ENCODE results near the gene LAMA4.

Gene LAMA4

GRCh38 chr6:112253841-112254816 is at the start of gene LAMA4:
TSS of gene LAMA4 (minus strand) at chr6:112254567. CDS start at chr6:112254150, 417 bp downstream.
- H3K36me3 Mint-ChIP-seq, result no peaks in the 10 kb centered on the region
- ATAC-seq (replicated peaks) (peak; percentile 76 to 77), DNase-seq (no peak)
- peak within 1 kb of the TSS; percentile 81 to 86 for H3K4me3 Mint-ChIP-seq
- no peaks in the 10 kb centered on the region for H3K9me3 Mint-ChIP-seq
- no peak within 1 kb of the TSS for H3K27ac Mint-ChIP-seq
- H3K27me3 Mint-ChIP-seq, result peaks cover 34 to 47% of the 10 kb centered on the region in 2 donors
- peaks cover 14 to 17% of the 10 kb centered on the region in 2 donors for H3K4me1 Mint-ChIP-seq

DNA sequence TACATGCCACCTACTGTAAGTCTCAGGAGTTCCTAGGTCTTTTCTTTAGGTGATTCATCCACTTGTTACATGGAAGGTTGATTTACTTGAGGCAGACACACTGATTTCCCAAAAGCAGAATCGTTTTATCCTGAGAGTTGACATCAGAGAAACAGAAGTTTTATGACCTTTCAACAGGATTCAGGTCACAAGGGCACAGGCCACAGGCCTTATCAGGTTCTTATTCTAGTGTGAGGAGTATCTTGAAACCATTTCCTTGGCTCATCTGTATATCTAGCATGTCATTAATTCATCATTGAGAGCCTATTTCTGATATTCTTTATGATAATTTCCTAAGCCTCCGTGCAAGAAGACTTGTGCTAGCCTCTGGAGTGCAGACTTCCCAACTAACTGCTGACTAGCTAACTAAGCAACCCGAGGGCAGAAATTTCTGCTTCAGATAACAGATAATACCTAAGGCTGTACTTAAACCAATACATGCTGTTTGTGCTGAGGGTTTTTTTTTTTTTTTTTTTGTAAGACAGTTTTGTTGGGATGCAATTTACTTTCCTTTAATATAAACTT is 47.9 kb upstream of the LAMA4 start:
- Mint-ChIP-seq H3K4me3 (no peak overlapping the region), H3K27me3 (peaks cover 7 to 9% of the 10 kb centered on the region in 2 donors), H3K27ac (no peak overlapping the region), H3K4me1 (peaks cover 7 to 30% of the 10 kb centered on the region in 2 donors), H3K36me3 (no peaks in the 10 kb centered on the region), H3K9me3 (no peaks in the 10 kb centered on the region)
- ATAC-seq (replicated peaks) (no peak), DNase-seq (no peak)

- ATAC-seq (replicated peaks), result no peak
- no peak overlapping the region for H3K27ac Mint-ChIP-seq
These were observed 46.5 kb upstream of the LAMA4 start for GRCh38 chr6:112300896-112301295.

GRCh38 chr6:112298816-112299281 is 44.5 kb upstream of the LAMA4 start:
- Mint-ChIP-seq H3K27me3 (peaks cover 10 to 18% of the 10 kb centered on the region in 2 donors), H3K9me3 (peaks cover 0 to 4% of the 10 kb centered on the region in 2 donors), H3K27ac (no peak overlapping the region), H3K4me3 (no peak overlapping the region), H3K36me3 (no peaks in the 10 kb centered on the region), H3K4me1 (peaks cover 0 to 2% of the 10 kb centered on the region in 2 donors)
- ATAC-seq (replicated peaks) (no peak), DNase-seq (no peak)

More at GRCh38 chr6:112300896-112301295, 46.5 kb upstream of the LAMA4 start:
- H3K4me3 Mint-ChIP-seq, result no peak overlapping the region
- H3K9me3 Mint-ChIP-seq, result peaks cover 0 to 4% of the 10 kb centered on the region in 2 donors
- DNase-seq, result no peak
- H3K4me1 Mint-ChIP-seq, result peaks cover 5 to 18% of the 10 kb centered on the region in 2 donors
- H3K36me3 Mint-ChIP-seq, result no peaks in the 10 kb centered on the region
- H3K27me3 Mint-ChIP-seq, result peaks cover 8 to 17% of the 10 kb centered on the region in 2 donors

- Mint-ChIP-seq H3K27ac (no peak overlapping the region), H3K9me3 (peaks cover 0 to 4% of the 10 kb centered on the region in 2 donors), H3K27me3 (peaks cover 10 to 18% of the 10 kb centered on the region in 2 donors), H3K36me3 (no peaks in the 10 kb centered on the region), H3K4me3 (no peak overlapping the region), H3K4me1 (peaks cover 0 to 2% of the 10 kb centered on the region in 2 donors)
- ATAC-seq (replicated peaks) (no peak), DNase-seq (no peak)
These were observed 43.8 kb upstream of the LAMA4 start for GRCh38 chr6:112298021-112298745.

GRCh38 chr6:112296694-112297093 is 42.3 kb upstream of the LAMA4 start:
- DNase-seq (no peak), ATAC-seq (replicated peaks) (no peak)
- Mint-ChIP-seq H3K36me3 (no peaks in the 10 kb centered on the region), H3K4me1 (peaks cover 0 to 2% of the 10 kb centered on the region in 2 donors), H3K27ac (no peak overlapping the region), H3K9me3 (peaks cover 0 to 4% of the 10 kb centered on the region in 2 donors), H3K4me3 (no peak overlapping the region), H3K27me3 (peaks cover 18 to 26% of the 10 kb centered on the region in 2 donors)

DNA sequence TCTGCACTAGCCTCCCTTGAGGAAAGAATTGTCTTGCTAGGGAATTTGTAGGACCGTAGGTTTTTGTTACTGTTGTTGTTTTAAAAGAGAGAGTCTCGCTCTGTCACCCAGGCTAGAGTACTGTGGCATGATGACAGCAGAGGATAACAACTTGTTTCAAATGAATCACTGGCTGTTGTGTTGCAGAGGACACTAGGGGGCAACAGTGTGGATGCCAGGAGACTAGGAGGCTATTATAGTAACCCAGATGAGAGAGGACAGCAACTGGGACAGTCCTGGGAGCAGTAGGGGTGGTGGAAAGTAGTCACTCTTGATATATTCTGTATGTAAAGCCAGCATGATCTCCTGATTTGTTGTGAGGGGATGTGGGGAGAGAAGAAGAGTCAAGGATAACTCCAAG is 41.8 kb upstream of the LAMA4 start:
- H3K4me3 Mint-ChIP-seq, result no peak overlapping the region
- ATAC-seq (replicated peaks) (peak; percentile 75 to 78), DNase-seq (no peak)
- H3K4me1 Mint-ChIP-seq, result peaks cover 0 to 2% of the 10 kb centered on the region in 2 donors
- peaks cover 0 to 4% of the 10 kb centered on the region in 2 donors for H3K9me3 Mint-ChIP-seq
- no peak overlapping the region for H3K27ac Mint-ChIP-seq
- no peaks in the 10 kb centered on the region for H3K36me3 Mint-ChIP-seq
- H3K27me3 Mint-ChIP-seq, result peaks cover 22 to 28% of the 10 kb centered on the region in 2 donors

- H3K9me3 Mint-ChIP-seq, result peaks cover 0 to 1% of the 10 kb centered on the region in 2 donors
- DNase-seq, result no peak
- no peak overlapping the region for H3K4me3 Mint-ChIP-seq
- peaks cover 0 to 2% of the 10 kb centered on the region in 2 donors for H3K4me1 Mint-ChIP-seq
- no peak for ATAC-seq (replicated peaks)
- H3K27me3 Mint-ChIP-seq, result peaks cover 21 to 28% of the 10 kb centered on the region in 2 donors
- H3K27ac Mint-ChIP-seq, result no peak overlapping the region
- H3K36me3 Mint-ChIP-seq, result no peaks in the 10 kb centered on the region
These were observed 36.9 kb upstream of the LAMA4 start for GRCh38 chr6:112291161-112291762.

DNA sequence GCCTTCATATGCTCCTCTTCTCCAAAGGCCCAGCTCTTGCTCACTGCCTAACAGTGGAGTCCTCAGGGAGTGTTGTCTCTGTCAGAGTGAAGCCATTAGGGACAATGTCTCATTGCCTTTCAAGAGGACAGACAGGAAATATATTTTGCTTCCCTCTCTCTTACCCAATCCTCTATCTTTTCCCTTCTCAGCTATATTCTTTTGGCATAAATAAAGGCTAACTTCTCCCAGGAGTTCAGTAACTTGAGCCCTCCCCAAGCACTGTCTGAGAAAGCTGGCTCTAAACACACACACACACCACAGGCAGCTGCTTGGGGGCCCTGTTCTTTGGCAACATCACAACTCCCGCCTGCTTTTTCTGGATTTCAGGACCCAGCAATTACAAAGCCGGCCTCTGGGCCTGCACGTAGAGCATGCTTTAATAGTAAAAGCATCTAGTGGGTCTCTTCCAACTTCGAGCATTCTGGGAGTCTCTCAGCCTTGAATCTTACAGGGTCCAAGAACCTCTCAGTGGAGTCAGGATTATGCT is 34.7 kb upstream of the LAMA4 start:
- Mint-ChIP-seq H3K27ac (no peak overlapping the region), H3K27me3 (peaks cover 11 to 19% of the 10 kb centered on the region in 2 donors), H3K4me3 (no peak overlapping the region), H3K9me3 (no peaks in the 10 kb centered on the region), H3K36me3 (no peaks in the 10 kb centered on the region), H3K4me1 (peaks cover 2 to 6% of the 10 kb centered on the region in 2 donors)
- DNase-seq (no peak), ATAC-seq (replicated peaks) (no peak)

GRCh38 chr6:112288475-112288874 is 34.1 kb upstream of the LAMA4 start:
- H3K36me3 Mint-ChIP-seq, result no peaks in the 10 kb centered on the region
- peaks cover 10 to 19% of the 10 kb centered on the region in 2 donors for H3K27me3 Mint-ChIP-seq
- no peaks in the 10 kb centered on the region for H3K9me3 Mint-ChIP-seq
- peaks cover 2 to 6% of the 10 kb centered on the region in 2 donors for H3K4me1 Mint-ChIP-seq
- H3K4me3 Mint-ChIP-seq, result no peak overlapping the region
- ATAC-seq (replicated peaks) (no peak), DNase-seq (no peak)
- no peak overlapping the region for H3K27ac Mint-ChIP-seq

- Mint-ChIP-seq H3K4me3 (no peak overlapping the region), H3K9me3 (no peaks in the 10 kb centered on the region), H3K36me3 (no peaks in the 10 kb centered on the region), H3K4me1 (peaks cover 2 to 6% of the 10 kb centered on the region in 2 donors), H3K27ac (no peak overlapping the region), H3K27me3 (peaks cover 14 to 24% of the 10 kb centered on the region in 2 donors)
- DNase-seq (no peak), ATAC-seq (replicated peaks) (no peak)
These were observed 33.3 kb upstream of the LAMA4 start for GRCh38 chr6:112287577-112288225.

DNA sequence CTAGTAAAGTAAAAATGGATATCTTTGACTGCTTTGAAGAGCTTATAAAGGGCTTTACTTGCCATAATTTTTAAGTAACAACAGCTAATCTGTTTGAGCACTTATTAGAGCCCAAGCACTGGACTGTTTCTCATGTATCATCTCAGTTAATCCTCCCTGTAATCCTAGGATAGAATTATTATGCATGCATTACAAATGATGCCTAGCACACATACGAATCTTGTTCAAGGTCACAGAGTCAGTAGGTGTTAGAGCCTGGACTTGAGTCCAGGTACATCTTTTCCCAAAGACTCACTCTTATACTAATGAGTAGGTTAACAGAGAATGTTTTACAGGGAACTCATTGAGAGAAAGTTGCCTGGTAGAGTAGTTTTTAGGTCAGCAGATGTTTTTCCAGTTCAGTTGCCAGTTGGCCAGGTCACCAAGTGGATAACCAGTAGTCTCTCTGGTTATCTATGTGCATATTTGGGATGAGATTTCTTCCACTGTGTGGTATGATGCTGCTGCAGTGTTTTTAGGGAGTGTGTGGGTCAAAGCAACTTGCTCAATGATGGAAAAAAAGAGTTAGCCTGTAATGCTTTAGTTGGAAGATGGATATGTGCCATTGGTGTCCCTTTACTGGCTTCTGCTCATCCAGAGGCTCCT is 32.3 kb upstream of the LAMA4 start:
- DNase-seq (no peak), ATAC-seq (replicated peaks) (no peak)
- no peaks in the 10 kb centered on the region for H3K36me3 Mint-ChIP-seq
- H3K27me3 Mint-ChIP-seq, result peaks cover 6 to 16% of the 10 kb centered on the region in 2 donors
- no peaks in the 10 kb centered on the region for H3K9me3 Mint-ChIP-seq
- no peak overlapping the region for H3K27ac Mint-ChIP-seq
- no peak overlapping the region for H3K4me3 Mint-ChIP-seq
- H3K4me1 Mint-ChIP-seq, result peaks cover 2 to 6% of the 10 kb centered on the region in 2 donors

- H3K4me3 Mint-ChIP-seq, result no peak overlapping the region
- H3K27ac Mint-ChIP-seq, result no peak overlapping the region
- peaks cover 5 to 13% of the 10 kb centered on the region in 2 donors for H3K27me3 Mint-ChIP-seq
- H3K36me3 Mint-ChIP-seq, result no peaks in the 10 kb centered on the region
- no peaks in the 10 kb centered on the region for H3K9me3 Mint-ChIP-seq
- peaks cover 2 to 6% of the 10 kb centered on the region in 2 donors for H3K4me1 Mint-ChIP-seq
- peak; percentile 3 for DNase-seq
- peak; percentile 64 to 65 for ATAC-seq (replicated peaks)
These were observed 31.6 kb upstream of the LAMA4 start for GRCh38 chr6:112286010-112286409.

All from stimulated activated naive B cell treated with anti-CD40 and anti-IgM and Interleukin-4, amounts not matched to agents 10 μg/mL and 1 μg/mL and 100 μg/mL, for 72 hours (primary cell).